Ishikawa (cell line): Measurements from ENCODE around the gene CEP250.

ENCODE experiments used
- CREB1 ChIP-seq: IDR thresholded peaks from 2 replicates; pipeline ENCODE4 v1.6.1; 2012; ENCODE audit warnings: low read depth
- EP300 ChIP-seq: IDR thresholded peaks from 2 replicates; pipeline ENCODE4 v1.6.1; 2012; ENCODE audit warnings: borderline replicate concordance
- FOXM1 ChIP-seq: IDR thresholded peaks from 2 replicates; pipeline ENCODE4 v1.6.1; 2012; ENCODE audit warnings: low read depth, borderline replicate concordance
- REST ChIP-seq: IDR thresholded peaks from 2 replicates; pipeline ENCODE4 v1.6.1; 2012; ENCODE audit warnings: low read depth, mild to moderate bottlenecking
- TAF1 ChIP-seq: IDR thresholded peaks from 2 replicates; pipeline ENCODE4 v1.6.1; 2012; ENCODE audit warnings: low read depth, mild to moderate bottlenecking
- TF ChIP-seq, protein P1 (sequence below): IDR thresholded peaks from 2 replicates; pipeline ENCODE4 v1.6.1; 2012
- TF ChIP-seq, protein P2 (sequence below): IDR thresholded peaks from 2 replicates; pipeline ENCODE4 v1.6.1; 2012

GRCh38 chr20:35552914-35553313, 97.5 kb downstream of the CEP250 start:
- TF ChIP-seq, protein P1, sequence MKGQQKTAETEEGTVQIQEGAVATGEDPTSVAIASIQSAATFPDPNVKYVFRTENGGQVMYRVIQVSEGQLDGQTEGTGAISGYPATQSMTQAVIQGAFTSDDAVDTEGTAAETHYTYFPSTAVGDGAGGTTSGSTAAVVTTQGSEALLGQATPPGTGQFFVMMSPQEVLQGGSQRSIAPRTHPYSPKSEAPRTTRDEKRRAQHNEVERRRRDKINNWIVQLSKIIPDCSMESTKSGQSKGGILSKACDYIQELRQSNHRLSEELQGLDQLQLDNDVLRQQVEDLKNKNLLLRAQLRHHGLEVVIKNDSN: no peak
- TF ChIP-seq CREB1 (no peak), FOXM1 (no peak), EP300 (no peak), TAF1 (no peak), REST (no peak)
- TF ChIP-seq, protein P2, sequence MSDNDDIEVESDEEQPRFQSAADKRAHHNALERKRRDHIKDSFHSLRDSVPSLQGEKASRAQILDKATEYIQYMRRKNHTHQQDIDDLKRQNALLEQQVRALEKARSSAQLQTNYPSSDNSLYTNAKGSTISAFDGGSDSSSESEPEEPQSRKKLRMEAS: no peak
